ENCODE measurements around the gene TSC22D1.

TSC22D1 gene

DNA sequence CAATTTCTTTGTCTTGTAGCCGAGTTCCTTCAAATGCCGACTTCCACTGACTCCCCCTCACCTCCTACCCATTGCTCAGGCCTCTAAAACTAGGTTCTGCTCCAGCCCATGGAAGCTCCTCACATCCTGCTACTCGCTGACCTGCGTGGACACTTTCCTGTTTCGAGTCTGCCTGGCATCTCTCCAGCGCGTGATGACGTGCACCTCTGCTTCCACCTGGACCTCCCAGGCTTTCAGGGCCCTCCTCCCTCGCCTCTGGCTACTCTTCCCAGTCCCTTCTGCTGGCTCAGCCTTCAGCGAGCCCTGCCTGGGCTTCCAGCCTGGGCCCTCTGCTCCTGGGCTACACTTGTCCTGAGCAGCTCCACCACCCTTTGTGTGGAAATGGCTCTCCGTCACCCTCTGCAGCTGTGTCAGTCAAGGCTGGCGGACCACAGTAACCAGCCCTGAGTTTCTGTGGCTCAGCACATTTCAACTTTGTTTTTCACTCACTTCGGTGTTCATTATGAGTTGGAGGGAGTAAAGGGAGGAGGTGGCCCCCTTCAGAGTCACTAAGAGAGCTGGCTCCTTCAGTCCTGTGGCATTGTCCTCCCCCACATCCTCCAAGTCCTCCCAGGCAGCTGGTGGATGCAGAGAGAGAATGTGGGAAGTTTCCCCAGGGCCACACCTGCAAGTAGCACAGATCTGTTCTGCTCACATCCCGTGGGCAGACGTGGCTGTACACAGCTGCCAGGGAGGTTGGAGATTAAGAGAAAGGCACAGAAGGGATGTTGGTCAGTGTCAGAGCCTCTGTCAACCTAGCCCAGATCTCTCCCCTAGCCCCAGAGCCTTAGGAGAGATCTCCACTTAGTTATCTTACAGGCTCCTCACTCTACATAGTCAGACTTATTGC lies 153.1 kb downstream of the TSC22D1 start:
- no peak for DNase-seq

- DNase-seq = no peak
These were observed 154.1 kb downstream of the TSC22D1 start for GRCh38 chr13:44421853-44422525.

- DNase-seq = peak; percentile 47
These were observed 155.5 kb downstream of the TSC22D1 start for GRCh38 chr13:44420376-44421220.

DNA sequence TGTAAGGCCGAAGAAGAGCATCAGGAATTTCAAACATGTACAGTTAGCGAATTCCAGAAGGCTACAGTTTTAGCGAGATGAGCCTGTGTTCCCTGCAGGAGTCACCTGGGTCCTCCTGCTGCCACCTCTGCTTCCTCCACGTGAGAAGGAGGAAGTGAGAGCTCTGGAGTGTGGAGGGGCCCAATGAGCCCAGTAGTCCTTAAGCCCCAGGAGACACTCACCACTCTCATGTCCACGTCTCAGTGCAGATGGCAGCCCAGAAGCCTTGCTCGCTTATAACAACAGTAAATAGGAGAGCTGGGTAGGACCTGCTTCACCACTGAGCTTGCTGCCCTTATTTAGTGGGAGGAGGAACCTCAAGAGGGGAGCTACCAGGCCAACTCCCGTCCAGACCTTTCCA lies 158.3 kb downstream of the TSC22D1 start:
- DNase-seq = no peak

DNA sequence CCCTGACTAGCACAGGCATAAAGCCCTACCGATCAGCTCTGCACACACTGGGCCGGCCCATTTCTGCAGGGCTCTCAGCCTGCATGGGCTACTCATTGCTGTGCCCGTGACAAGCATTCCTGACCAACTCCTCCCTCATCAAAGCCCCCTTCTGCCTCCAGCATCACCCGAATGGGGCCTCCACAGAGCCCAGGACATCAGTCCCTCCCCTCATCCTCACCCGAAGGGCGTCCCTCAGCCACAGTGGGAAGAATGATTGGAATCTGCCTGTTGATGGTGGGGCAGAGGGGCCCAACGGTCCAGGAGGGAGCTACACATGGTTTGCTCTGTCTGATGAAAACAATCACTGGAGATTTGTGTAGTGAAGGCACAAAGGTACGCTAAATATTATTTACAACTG lies 158.7 kb downstream of the TSC22D1 start:
- DNase-seq = no peak

- DNase-seq = no peak
These were observed 159.4 kb downstream of the TSC22D1 start for GRCh38 chr13:44416744-44417143.

DNA sequence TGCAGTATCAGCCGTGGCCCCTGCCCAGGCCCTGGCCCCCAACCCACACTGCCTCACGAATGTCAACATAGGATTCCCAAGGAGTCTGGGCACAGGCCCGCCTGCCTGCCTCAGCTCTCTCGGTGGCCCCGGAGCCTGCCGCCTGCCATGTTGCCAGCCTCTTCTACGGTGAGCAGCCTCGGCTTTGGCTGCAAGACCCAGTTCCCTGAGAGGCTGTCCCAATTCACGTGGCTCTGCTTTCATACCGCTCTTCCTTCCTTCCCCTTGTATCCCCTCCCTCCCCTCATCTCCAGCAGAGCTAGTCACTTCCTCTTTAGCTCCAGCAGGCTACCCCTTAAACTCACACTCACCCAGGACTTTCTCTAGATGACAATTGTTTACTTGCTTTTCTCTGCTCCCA lies 159.8 kb downstream of the TSC22D1 start:
- no peak for DNase-seq

DNA sequence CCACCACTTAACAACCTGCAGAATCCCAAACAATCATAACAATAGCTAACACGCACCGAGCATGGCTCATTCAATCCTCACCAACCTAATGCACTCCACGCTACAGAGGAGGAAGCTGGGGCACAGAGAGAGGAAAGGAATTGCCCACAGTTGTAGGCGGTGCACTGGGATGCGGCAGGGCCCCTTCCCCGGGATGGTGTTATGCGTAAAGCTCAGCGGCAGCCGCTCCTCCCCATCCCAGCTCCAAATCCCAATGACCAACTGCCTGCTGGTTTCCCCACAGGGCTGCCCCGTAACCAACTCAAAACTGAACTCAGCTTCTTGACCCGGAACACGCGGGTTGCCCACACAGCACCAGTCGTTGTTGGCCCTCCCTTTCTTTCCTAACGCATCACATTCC lies 160.3 kb downstream of the TSC22D1 start:
- DNase-seq = no peak

GRCh38 chr13:44414716-44415115 lies 161.4 kb downstream of the TSC22D1 start:
- DNase-seq = no peak

DNA sequence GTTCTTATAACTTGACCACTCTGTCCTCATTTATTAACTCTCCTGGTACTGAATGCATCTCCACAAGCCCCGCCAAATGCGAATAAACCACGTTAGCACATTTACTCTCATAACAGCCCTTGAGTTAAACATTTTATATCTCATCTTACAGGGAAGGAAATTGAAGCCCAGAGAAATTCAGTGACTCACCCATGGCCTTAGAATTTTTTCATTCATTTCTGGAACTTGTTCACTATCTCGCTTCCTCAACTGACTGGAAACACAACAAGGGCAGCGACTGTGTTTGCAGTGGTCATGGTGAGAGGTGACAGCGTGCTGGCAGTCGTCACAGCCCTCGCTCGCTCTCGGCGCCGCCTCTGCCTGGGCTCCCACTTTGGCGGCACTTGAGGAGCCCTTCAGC lies 163.0 kb downstream of the TSC22D1 start:
- peak; percentile 32 for DNase-seq

DNA sequence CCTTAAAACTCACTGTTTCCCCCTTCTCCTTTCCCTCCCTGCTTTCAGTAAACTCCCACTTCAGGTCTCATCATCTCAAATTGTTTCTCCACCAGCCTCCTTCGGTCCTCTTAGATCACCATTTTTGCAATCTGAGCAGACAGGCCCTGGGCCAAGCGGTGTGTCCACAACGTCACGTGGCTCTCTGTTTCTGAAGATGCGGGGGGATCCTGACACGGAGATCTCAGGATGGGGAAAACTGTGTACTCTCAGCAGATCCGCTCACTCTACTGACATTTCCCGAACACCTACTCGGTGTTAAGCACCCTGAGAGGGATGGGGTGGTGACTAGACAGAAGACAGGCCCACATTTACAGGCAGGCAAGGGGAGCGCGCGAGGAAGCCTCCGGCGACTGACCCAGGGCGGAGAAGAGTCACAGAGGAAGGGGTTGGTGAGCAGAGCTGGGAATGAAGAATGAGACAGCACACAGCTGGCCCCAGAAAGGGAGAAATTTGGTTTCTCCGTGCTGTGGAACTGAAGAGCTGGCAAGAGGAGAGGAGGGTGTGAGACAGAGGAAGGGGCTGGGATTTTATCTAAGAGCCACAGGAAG lies 163.7 kb downstream of the TSC22D1 start:
- DNase-seq = no peak

GRCh38 chr13:44411841-44412240 lies 164.3 kb downstream of the TSC22D1 start:
- no peak for DNase-seq

DNA sequence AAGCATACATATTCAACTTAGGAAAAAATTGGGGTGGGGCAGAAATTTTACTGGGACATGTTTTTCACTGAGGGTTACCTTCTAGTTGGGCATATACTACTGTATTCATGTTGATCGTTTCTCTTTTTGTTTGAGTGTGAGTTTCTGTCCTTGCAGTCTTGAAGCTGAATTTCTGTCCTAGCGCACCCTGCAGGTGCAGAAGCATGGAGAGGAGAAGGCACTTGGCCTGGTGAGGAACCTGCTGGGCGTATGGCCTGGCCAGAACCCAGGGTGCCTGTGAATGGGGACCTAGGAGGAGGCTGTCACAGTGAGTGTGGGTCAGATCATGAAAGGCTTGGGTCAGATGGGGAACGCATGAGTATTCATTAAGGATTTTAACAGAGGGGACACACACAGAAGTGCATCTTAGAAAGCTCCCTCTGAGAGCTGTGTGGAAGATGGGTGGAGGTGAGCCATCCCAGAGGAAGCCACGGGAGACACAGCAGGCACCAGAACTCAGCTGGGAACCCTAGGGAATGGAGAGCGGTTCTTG lies 165.7 kb downstream of the TSC22D1 start:
- DNase-seq = no peak

DNA sequence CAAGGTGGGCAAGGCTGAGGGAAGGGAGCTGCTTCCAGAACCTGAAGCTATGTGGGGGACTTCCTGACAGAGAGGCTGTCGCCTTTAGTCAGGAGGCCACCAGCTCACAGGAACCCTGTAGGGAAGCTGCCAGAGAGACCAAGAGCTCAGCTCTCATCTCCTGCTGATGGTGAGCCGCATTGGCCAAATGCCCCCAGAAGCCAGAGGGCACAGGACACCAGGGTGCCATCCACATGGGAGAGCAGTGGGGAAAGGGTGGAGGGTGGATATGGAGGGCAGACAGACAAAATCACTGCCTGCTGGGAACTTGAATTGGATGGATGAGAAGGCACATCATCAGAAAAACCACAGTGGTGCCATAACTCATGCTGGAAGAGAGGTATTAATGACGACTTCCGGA lies 166.5 kb downstream of the TSC22D1 start:
- DNase-seq = no peak

DNA sequence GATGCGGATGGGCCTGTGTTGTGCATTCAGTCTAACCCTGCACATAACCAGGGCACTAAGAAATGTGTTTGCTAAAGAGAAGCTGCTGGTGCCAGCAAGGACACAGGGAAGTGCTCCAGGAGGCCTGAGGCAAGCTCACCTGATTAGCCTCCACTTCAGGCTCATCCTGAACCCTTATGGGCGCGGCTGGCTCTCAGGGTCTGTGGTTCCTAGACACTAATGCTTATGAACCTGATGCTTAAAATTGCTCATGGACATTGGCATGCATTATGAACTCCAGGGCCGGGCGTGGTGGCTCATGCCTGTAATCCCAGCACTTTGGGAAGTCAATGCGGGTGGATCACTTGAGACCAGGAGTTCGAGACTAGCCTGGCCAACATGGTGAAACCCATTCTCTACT lies 168.2 kb downstream of the TSC22D1 start:
- DNase-seq = no peak

- DNase-seq = no peak
These were observed 168.8 kb downstream of the TSC22D1 start for GRCh38 chr13:44407379-44407778.

DNA sequence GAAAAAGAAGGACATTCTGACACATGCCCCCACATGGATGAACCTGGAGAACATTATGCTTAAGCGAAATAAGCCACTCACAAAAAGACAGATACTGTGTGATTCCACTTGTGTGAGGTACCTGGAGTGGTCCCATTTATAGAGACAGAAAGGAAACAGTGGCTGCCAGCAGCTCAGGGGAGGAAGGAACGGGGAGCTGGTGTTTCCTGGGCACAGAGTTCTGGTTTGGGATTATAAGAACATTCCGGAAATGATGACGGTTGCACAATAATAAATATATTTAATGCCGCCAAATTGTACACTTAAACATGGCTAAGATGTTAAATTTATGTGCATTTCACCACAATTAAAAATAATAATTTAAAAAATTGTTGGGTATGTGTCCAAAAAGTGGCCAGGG lies 169.5 kb downstream of the TSC22D1 start:
- DNase-seq = no peak

- DNase-seq = no peak
These were observed 171.6 kb downstream of the TSC22D1 start for GRCh38 chr13:44404261-44405132.

DNA sequence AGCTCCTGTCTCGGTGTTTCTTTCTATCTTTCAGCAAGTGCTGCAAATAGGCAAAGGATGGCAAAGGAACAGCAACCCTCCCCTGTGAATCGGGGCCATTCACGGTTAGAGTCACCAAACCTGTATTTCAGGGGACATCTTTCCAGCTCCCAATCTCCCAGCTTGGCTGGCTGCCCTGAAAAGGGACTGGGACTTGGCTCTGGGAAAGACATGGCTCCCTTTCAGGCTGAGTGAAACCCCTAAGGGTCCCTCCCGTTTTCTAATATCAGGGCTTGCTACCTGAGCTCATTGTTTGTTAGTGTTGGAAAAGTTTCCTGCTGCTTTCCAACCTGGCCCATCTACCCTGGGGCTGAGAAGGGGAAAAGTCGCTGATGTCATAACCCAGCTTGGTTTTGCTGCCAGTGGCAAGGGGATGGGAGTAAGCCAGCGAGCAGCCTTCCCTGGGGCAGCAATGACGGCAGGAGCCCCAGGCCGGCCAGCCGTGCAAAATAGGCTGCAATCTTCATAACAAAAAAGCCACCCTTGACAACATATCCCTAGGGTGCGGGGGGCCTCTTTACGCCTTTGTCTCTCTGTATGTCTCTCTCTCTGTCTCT lies 172.6 kb downstream of the TSC22D1 start:
- DNase-seq = no peak

- no peak for DNase-seq
These were observed 173.2 kb downstream of the TSC22D1 start for GRCh38 chr13:44402899-44403445.

GRCh38 chr13:44401577-44401976 lies 174.6 kb downstream of the TSC22D1 start:
- no peak for DNase-seq

Measured in fibroblast of skin of right quadriceps (primary cell).